Neuron (in vitro differentiated cells): ENCODE data around the gene COL8A2.

Source experiments
- H2AFZ ChIP-seq: one replicate; pipeline ENCODE4 v1.6.1; 2013; ENCODE audit warnings: low read depth, mild to moderate bottlenecking, inconsistent platforms, low read length, moderate library complexity
- H3K27me3 ChIP-seq: one replicate; pipeline ENCODE4 v1.6.1; 2013; ENCODE audit warnings: low read length; ENCODE audit not compliant: insufficient read depth
- H3K36me3 ChIP-seq: one replicate; pipeline ENCODE4 v1.6.1; 2013; ENCODE audit warnings: low read length; ENCODE audit not compliant: insufficient read depth
- H3K4me1 ChIP-seq: one replicate; pipeline ENCODE4 v1.6.1; 2013; ENCODE audit warnings: low read length; ENCODE audit not compliant: insufficient read depth
- H3K4me3 ChIP-seq: 2 replicates; pipeline ENCODE4 v1.5.1; 2013; ENCODE audit warnings: mild to moderate bottlenecking, low read length, moderate library complexity
- H3K9me3 ChIP-seq: one replicate; pipeline ENCODE4 v1.6.1; 2013; ENCODE audit warnings: low read length

Gene COL8A2

GRCh38 chr1:36125129-36125991 lies at the start of gene COL8A2:
TSS of gene COL8A2 (minus strand) at chr1:36125222. CDS start at chr1:36100242, 24,980 bp downstream.
- Histone ChIP-seq H2AFZ (no peak within 1 kb of the TSS), H3K9me3 (no peaks in the 10 kb centered on the region), H3K27me3 (peaks cover 52% of the 10 kb centered on the region), H3K4me1 (no peaks in the 10 kb centered on the region), H3K36me3 (no peaks in the 10 kb centered on the region), H3K4me3 (no peak within 1 kb of the TSS)

- H3K36me3 ChIP-seq: peaks cover 93% of the 10 kb centered on the region
- no peak overlapping the region for H3K4me3 ChIP-seq
- H3K9me3 ChIP-seq: no peaks in the 10 kb centered on the region
- no peak overlapping the region for H2AFZ ChIP-seq
- no peaks in the 10 kb centered on the region for H3K4me1 ChIP-seq
- no peaks in the 10 kb centered on the region for H3K27me3 ChIP-seq
These were observed 49.7 kb upstream of the COL8A2 start for GRCh38 chr1:36174713-36175112.

- Histone ChIP-seq H3K36me3 (peaks cover 86% of the 10 kb centered on the region), H2AFZ (no peak overlapping the region), H3K27me3 (no peaks in the 10 kb centered on the region), H3K4me1 (no peaks in the 10 kb centered on the region), H3K9me3 (no peaks in the 10 kb centered on the region), H3K4me3 (no peak overlapping the region)
These were observed 48.0 kb upstream of the COL8A2 start for GRCh38 chr1:36172983-36173382.

- no peaks in the 10 kb centered on the region for H3K27me3 ChIP-seq
- H3K36me3 ChIP-seq: peaks cover 85% of the 10 kb centered on the region
- H3K4me3 ChIP-seq: no peak overlapping the region
- H3K9me3 ChIP-seq: no peaks in the 10 kb centered on the region
- no peak overlapping the region for H2AFZ ChIP-seq
- no peaks in the 10 kb centered on the region for H3K4me1 ChIP-seq
These were observed 47.2 kb upstream of the COL8A2 start for GRCh38 chr1:36172017-36172747.

GRCh38 chr1:36170643-36171412 lies 45.8 kb upstream of the COL8A2 start:
- Histone ChIP-seq H3K4me1 (peaks cover 3% of the 10 kb centered on the region), H2AFZ (no peak overlapping the region), H3K4me3 (no peak overlapping the region), H3K9me3 (no peaks in the 10 kb centered on the region), H3K36me3 (peaks cover 82% of the 10 kb centered on the region), H3K27me3 (no peaks in the 10 kb centered on the region)

- no peaks in the 10 kb centered on the region for H3K9me3 ChIP-seq
- no peaks in the 10 kb centered on the region for H3K27me3 ChIP-seq
- H3K4me1 ChIP-seq: peaks cover 3% of the 10 kb centered on the region
- peaks cover 70% of the 10 kb centered on the region for H3K36me3 ChIP-seq
- no peak overlapping the region for H3K4me3 ChIP-seq
- no peak overlapping the region for H2AFZ ChIP-seq
These were observed 43.5 kb upstream of the COL8A2 start for GRCh38 chr1:36168514-36168913.

- Histone ChIP-seq H3K4me1 (peaks cover 3% of the 10 kb centered on the region), H3K9me3 (no peaks in the 10 kb centered on the region), H3K4me3 (no peak overlapping the region), H3K36me3 (peaks cover 57% of the 10 kb centered on the region), H3K27me3 (no peaks in the 10 kb centered on the region), H2AFZ (no peak overlapping the region)
These were observed 42.2 kb upstream of the COL8A2 start for GRCh38 chr1:36166938-36167905.

- Histone ChIP-seq H2AFZ (no peak overlapping the region), H3K9me3 (no peaks in the 10 kb centered on the region), H3K4me3 (no peak overlapping the region), H3K4me1 (peaks cover 14% of the 10 kb centered on the region), H3K36me3 (peaks cover 51% of the 10 kb centered on the region), H3K27me3 (no peaks in the 10 kb centered on the region)
These were observed 41.1 kb upstream of the COL8A2 start for GRCh38 chr1:36166136-36166535.

- Histone ChIP-seq H3K9me3 (no peaks in the 10 kb centered on the region), H3K27me3 (no peaks in the 10 kb centered on the region), H3K36me3 (peaks cover 41% of the 10 kb centered on the region), H3K4me3 (no peak overlapping the region), H3K4me1 (peaks cover 24% of the 10 kb centered on the region), H2AFZ (no peak overlapping the region)
These were observed 40.1 kb upstream of the COL8A2 start for GRCh38 chr1:36165145-36165544.

GRCh38 chr1:36164361-36164760 lies 39.3 kb upstream of the COL8A2 start:
- no peak overlapping the region for H3K4me3 ChIP-seq
- no peak overlapping the region for H2AFZ ChIP-seq
- H3K9me3 ChIP-seq: no peaks in the 10 kb centered on the region
- no peaks in the 10 kb centered on the region for H3K27me3 ChIP-seq
- H3K36me3 ChIP-seq: peaks cover 38% of the 10 kb centered on the region
- H3K4me1 ChIP-seq: peaks cover 28% of the 10 kb centered on the region

GRCh38 chr1:36163426-36163825 lies 38.4 kb upstream of the COL8A2 start:
- H3K27me3 ChIP-seq: no peaks in the 10 kb centered on the region
- H3K4me1 ChIP-seq: peaks cover 32% of the 10 kb centered on the region
- no peak overlapping the region for H3K4me3 ChIP-seq
- no peaks in the 10 kb centered on the region for H3K9me3 ChIP-seq
- H3K36me3 ChIP-seq: peaks cover 36% of the 10 kb centered on the region
- H2AFZ ChIP-seq: no peak overlapping the region

GRCh38 chr1:36162680-36163239 lies 37.7 kb upstream of the COL8A2 start:
- H3K4me3 ChIP-seq: no peak overlapping the region
- H3K9me3 ChIP-seq: no peaks in the 10 kb centered on the region
- no peak overlapping the region for H2AFZ ChIP-seq
- H3K27me3 ChIP-seq: no peaks in the 10 kb centered on the region
- H3K4me1 ChIP-seq: peaks cover 39% of the 10 kb centered on the region
- peaks cover 35% of the 10 kb centered on the region for H3K36me3 ChIP-seq
